DMS79 treated with DMSO at 0.1 percent for 48 hours (cell line): Measurements from ENCODE around the gene TBC1D3I.
"Not testable (repeated sequence)": the region's sequence is repeated elsewhere in the genome, so short reads cannot be mapped to it uniquely, and the experiment has no call there.

ENCODE experiments used
- DNase-seq: peaks from one replicate; lab custom pipeline; 2025; lab: John Stamatoyannopoulos, UW

TBC1D3I gene

DNA sequence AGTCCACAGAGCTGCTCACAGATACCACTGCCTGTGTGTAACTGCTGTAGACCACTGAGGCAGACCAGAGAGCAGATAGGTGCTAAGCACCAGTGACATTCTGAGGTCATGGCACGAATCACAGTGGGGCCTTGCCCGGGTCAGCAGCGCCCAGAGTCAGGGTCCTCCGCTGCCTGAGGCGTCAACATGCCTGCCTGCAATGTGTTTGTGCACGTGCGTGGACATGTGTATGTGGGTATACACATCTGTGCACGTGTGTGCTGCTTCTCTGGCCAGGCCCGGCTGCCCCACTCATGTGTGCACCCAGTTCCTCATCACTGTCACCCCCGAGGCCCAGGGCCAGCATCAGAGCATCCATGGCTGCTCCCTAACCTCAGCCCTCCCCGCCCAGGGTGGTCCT lies at the start of gene TBC1D3I:
TSS of gene TBC1D3I (minus strand) at position 101 of the 400 bp plus-strand sequence. CDS start 1,585 bp downstream, outside the sequence.
- not testable (repeated sequence) for DNase-seq

DNA sequence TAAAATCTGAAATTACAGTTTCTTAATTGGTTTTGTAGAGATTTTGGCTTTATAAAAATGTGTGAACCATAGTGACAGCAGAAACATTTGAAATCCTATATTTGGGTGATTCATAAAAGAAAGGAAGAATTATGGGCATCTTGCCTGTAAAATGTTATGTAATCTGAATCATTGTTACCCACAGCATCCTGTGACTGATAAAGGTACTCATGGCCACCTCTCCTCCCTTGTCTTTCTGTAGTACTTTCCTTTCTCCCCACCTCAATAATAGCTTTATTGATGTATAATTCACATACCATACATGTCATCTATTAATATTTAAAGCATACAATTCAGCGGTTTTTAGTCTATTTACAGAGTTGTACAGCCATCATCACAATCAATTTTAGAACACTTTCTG lies 30.8 kb upstream of the TBC1D3I start:
- not testable (repeated sequence) for DNase-seq

DNA sequence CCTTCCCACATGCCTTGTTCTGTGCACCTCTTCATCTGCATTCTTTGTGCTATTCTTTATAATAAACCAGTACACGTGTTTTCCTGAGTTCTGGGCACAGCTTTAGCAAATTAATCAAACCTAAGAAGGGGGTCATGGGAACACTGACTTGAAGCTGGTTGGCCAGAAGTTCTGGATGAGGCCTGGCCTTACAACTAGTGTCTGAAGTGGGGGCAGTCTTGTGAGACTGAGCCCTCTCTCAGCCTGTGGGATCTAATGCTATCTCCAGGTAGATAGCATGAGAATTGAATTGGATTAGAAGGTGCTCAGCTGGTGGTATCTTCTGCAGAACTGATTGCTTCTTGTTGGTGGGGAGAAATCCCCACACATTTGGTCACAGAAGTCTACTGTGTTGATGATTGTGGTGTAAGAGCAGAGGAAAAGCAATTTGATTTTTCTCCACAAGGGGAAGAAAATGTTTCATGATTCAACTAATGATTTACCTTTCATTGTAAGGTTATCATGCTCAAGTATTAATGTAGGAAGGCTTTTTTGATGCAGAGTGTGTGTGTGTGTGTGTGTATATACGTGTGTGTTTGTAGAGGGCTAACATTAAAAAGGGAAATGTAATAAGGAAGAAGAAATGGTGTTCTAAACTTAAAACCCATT lies 25.7 kb upstream of the TBC1D3I start:
- not testable (repeated sequence) for DNase-seq

DNA sequence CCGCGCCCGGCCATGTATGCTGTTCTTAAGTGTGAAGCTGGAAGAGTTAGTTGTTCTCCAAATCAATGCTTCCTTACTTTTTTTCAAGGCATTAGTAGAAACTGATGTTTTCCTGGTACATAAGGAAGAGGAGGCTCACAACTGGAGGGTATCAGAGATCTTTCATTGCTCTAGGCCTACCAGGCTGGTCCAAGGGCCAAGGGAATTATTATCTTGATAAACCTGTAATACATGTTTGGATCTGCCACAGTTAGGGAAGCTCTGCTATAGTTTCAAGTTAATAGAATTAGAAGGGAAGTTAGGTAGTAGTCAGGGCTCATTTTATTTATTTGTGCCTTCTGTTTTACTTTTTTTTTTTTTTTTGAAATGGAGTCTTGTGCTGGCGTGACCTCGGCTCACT lies 19.8 kb upstream of the TBC1D3I start:
- DNase-seq: not testable (repeated sequence)

DNA sequence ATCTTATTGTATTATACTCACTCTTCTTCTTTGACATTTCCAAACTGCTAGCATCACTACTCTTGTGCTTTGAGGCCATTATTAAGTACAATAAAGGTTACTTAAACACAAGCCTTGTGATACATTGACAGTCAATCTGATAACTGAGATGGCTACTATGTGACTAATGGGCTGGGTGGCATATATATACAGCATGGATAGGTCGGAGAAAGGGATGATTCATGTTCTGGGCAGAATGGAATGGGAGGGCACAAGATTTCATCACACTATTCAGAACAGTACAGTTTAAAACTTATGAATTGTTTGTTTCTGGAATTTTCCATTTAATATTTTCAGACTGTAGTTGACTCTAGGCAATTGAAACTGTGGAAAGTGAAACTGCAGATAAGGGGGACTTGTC lies 18.9 kb upstream of the TBC1D3I start:
- not testable (repeated sequence) for DNase-seq

DNA sequence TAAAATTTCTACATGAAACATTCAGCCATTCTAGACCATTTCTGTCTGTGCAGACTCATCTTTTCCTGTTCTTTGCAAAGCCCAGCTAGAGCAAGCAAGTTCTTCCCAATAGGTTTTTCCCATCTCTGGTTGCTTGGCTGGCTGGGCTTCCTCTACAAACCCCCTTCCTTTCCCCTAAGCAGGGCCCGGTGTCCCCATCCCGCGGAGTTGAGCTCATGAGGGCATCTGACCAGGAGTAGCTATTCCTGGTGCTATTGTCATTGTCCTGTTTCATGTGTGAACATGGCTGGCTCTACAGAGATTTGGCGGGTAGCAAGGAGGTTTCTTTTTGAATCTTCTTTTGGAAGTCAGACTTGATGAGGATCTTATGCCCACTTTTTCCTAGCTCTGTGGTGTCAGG lies 22.3 kb downstream of the TBC1D3I start:
- DNase-seq: not testable (repeated sequence)

DNA sequence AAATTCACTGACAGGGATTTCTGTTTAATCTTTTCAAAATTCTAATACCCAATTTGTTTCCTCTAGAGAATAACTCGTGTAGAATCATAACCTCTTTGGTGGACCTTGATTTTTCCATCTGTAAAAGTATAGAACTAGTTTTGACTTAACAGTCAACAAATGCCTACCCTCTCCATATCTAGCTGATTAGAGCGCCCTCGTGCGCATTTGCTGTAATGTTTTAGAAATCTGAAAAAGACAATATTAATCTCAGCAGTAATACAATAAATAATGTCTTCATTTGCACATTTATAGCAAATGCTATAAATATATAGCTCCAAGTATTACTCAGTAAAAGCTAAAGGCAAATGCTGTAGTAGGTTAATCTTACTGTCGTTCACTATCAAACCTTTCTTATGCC lies 34.7 kb downstream of the TBC1D3I start:
- DNase-seq: not testable (repeated sequence)

DNA sequence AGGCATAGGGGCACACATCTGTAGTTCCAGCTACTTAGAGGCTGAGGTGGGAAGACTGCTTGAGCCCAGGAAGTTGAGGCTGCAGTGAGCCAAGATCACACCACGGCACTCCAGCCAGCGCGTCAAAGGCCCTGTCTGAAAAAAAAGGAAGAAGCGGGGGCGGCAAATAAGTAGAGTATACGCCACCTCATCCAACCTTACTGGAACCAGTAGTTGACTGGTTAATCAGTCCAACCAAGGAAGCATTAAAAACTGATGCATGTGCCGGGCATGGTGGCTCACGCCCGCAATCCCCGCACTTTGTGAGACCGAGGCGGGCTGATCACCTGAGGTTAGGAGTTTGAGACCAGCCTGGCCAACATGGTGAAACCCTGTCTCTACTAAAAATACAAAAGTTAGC lies 41.4 kb downstream of the TBC1D3I start:
- DNase-seq: not testable (repeated sequence)

DNA sequence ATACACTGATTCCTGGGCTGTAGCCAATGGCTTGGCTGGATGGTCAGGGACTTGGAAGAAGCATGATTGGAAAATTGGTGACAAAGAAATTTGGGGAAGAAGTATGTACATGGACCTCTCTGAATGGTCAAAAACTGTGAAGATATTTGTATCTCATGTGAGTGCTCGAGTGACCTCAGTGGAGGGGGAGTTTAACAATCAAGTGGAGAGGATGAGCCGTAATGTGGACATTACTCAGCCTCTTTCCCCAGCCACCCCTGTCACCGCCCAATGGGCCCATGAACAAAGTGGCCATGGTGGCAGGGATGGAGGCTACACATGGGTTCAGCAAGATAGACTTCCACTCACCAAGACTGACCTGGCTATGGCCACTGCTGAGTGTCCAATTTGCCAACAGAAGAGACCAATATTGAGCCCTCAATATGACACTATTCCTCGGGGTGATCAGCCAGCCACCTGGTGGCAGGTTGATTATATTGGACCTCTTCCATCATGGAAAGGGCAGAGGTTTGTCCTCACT lies 42.7 kb downstream of the TBC1D3I start:
- not testable (repeated sequence) for DNase-seq

DNA sequence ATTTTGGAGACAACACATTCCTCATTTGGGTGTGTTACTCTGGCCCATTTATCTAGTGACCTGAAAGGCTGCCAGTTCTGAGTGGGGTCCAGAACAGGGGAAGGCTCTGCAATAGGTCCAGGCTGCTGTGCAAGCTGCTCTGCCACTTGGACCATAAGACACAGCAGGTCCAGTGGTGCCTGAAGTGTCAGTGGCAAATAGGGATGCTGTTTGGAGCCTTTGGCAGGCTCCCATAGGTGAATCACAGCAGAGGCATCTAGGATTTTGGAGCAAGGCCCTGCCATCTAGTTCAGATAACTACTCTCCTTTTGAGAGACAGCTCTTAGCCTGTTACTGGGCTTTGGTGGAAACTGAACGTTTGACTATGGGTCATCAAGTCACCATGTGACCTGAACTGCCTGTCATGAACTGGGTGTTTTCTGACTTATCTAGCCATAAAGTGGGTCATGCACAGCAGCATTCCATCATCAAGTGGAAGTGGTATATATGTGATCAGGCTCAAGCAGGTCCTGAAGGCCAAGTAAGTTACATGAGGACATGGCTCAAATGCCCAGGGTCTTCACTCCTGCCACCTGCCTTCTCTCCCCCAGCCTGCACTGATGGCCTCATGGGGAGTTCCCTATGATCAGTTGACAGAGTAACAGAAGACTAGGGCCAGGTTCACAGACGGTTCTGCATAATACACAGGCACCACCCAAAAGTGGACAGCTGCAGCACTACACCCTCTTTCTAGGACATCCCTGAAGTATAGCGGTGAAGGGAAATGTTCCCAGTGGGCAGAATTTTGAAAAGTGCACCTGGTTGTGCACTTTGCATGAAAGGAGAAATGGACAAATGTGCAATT lies 43.4 kb downstream of the TBC1D3I start:
- not testable (repeated sequence) for DNase-seq

DNA sequence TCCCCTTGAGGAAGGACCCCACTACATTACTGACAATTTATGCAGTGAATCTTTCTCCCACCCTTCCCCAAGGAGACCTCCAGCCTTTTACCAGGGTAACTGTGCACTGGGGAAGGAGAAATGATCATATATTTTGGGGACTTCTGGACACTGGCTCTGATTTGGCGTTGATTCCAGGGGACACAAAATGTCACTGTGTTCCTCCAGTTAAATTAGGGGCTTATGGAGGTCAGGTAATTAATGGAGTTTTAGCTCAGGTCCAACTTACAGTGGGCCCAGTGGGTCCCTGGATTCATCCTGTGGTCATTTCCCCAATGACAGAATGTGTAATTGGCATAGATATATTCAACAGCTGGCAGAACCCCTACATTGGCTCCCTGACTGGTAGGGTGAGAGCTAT lies 44.8 kb downstream of the TBC1D3I start:
- DNase-seq: not testable (repeated sequence)

DNA sequence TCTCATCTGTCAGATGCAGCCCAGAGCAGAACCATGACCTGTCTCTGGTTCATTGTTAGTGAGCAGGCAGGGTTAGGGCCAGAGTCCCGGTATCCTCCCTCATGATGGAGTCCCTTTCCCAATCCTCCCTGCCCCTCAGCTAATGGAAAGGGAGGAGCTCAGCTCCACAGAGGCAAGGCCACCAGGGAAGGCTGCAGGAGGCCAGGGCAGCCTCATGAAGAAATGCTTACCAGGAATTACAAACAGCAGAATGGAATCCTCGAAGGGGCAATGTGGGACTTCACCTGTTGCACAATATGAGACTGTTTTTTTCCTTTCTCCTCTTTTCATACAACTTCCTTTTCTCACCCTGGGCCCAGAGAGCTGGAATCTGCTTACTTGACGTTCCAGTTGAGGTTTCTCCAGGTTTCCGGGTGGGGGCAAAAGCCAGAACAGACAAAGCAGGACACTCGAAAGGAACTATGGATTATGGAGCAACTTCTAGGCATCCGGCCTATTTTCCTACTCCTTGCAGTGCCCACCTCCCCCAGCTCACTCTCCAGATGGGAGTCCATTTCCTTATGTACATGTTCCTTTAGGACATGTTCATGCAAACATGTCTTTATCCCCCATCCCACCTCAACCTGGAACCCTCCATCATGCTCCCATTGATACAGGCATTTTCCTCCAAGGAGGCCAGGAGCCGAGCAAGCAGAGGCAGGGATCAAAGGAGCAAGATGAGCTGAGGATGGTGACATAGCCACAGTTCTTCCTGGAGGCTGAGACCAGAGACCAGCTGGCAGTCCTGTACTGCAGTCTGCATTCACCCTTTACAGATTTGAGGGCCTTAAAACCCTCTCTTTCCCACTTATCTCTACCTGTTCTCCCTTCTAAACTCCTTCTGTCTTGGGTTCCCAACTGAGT lies 48.7 kb downstream of the TBC1D3I start:
- not testable (repeated sequence) for DNase-seq

DNA sequence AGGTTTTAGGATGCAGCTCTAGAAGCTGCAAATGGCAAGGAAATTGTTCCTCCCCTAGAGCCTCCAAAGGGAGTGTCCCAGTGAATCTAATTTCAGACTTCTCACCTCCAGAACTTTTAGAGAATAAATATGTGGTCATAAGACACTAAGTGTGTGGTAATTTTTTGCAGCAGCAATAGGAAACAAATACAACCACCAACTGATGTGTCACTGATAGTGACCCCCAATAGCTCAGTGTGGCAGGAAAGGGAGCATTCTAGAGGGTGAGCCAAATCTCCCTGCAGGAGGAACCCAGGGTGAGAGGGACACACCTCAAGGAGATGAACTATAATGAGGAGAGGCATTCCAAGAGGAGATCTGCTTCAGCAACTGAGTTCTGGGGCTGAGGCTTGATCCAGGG lies 49.5 kb downstream of the TBC1D3I start:
- no peak for DNase-seq

DNA sequence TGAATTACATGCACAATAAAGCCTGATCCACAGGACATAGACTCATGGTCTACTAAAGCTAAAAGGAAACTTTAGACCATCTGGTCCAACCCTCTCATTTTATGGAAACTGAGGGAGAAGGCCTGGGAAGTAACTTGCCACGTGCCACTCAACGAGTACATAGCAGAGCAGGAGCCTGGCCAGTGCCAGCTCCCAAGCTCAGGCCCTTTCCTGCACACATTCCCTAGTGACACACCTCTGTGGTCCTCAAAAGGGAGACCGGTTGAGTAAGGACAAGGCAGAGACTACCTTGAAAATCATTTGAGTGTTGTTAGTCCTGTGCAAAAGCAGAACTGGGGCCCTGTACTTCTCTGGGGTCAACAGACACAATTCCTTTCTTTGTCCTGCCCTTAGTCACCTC lies 50.7 kb downstream of the TBC1D3I start:
- DNase-seq: no peak

DNA sequence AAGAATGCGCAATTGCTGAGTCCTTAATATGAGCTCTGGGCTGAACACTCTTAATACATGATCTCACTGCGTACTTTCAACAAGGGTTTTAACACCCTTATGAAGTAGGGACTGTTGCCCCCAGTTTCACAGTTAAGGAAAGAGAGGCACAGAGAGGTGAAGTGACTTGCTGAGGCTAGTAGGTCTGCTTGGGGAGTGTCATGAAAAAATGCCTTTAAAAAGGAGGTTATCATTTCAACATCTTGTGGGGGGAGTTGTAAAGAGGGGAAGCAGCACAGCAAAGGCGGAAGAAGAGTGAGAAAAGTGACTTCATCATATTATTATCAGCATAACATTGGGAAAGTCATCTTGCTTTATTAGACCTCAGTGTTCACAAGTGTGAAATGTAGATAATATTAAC lies 51.4 kb downstream of the TBC1D3I start:
- no peak for DNase-seq

DNA sequence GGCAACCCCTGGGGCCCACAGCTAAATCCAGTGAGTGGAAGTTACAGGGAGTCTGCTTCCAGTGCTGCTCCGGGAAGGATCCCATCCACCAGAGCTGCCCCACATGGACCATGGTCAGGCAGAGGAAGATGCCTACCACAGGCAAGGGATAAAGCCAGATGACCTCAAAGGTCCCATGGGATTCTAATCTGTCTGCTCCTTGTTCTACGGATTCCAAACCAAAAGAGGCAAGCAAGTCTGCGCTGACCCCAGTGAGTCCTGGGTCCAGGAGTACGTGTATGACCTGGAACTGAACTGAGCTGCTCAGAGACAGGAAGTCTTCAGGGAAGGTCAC lies 52.1 kb downstream of the TBC1D3I start:
- DNase-seq: no peak

DNA sequence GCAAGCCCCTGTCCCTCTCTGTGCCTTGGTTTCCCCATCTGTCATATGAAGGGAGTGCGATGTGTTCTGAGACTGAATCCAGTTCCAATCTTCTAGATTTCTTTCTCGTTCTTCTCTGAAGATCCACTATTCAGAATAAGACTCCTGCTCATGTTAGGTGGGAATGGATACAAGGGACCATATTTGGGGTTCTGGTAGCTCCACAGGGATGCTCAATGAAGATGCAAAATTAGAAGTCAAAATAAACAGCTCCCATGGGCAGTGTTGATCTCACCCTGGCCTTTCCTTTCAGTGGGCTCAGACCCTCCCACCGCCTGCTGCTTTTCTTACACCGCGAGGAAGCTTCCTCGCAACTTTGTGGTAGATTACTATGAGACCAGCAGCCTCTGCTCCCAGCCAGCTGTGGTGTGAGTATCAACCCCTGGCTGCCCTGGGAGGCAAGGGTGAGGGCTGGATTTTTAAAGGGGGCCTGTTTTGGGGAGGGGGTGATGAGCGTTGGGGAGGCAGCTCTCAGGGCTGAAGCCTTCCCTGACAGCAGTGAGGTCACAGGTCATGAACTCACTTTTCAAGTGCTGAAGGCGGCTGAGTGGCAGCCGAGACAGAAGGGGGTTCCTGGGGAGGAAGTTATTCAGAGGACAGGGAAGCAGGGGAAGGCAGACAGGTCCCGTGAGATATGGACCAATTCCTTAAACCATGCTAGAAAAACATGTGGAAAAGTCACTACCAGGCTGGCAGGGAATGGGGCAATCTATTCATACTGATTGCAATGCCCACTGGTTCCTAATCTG lies 52.7 kb downstream of the TBC1D3I start:
- DNase-seq: not testable (repeated sequence)

DNA sequence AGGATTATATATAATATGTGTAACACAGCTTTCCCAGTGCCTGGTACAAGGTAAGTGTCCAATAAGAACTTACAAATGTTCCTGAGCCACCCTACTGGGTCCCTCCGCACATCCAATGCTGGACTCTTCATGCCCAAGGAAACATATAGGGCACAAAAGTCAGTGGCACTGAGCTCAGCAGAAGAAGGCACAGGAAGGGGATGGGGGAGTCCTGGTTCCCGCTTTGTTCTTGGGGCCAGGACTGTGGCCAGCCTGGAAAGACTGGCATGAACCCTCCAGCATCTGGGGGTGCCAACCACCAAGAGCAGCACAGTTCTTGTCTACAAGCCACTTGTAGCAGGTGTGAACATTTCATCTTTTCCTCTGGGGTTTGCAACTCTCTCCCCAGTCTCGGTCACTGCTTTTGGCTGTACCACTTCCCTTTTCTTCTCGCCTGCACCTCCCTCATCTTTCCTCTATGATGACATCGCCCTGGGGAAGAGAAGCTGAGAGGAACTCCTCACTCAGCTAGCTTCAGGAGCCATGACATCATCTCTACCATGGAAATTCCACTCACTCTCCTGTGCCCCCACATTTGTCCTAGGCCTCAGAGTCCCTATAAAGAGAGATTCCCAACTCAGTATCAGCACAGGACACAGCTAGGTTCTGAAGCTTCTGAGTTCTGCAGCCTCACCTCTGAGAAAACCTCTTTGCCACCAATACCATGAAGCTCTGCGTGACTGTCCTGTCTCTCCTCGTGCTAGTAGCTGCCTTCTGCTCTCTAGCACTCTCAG lies 53.7 kb downstream of the TBC1D3I start, which contains the start of gene CCL4L2:
TSS of gene CCL4L2 (plus strand) at position 625 of the 773 bp plus-strand sequence.
- not testable (repeated sequence) for DNase-seq

DNA sequence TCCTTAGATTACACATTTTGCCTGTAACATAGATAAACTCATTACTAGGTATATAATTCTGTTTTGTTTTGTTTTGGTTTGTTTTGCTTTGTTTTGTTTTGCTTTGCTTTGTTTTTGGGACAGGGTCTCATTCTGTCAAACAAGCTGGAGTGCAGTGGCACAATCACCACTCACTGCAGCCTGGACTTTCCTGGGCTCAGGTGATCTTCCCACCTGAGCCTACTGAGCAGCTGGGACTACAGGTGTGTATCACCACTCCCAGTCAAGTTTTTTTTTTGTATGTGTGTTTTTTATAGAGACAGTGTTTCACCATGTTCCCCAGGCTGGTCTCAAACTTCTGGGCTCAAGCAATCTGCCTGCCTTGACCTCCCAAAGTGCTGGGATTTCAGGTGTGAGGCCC lies 54.8 kb downstream of the TBC1D3I start:
- no peak for DNase-seq

DNA sequence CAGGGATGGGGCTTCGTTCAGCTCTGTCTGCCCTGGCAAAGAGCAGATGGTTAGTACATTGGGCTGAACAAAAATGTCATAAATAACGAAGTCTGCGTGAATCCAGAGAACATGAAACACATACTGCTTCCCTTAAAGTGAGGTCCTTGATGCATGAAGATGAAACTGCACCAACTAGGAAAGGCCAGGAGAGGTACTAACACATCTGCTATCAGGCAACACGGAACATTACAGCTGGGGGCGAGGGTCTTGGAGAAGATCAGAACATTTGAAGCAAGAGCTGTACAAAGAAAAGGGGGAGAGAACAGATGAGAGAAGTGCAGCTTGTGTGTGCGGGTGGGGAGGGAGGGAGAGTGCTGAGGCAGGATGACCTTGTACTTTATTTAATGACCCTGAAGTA lies 57.0 kb downstream of the TBC1D3I start:
- not testable (repeated sequence) for DNase-seq

DNA sequence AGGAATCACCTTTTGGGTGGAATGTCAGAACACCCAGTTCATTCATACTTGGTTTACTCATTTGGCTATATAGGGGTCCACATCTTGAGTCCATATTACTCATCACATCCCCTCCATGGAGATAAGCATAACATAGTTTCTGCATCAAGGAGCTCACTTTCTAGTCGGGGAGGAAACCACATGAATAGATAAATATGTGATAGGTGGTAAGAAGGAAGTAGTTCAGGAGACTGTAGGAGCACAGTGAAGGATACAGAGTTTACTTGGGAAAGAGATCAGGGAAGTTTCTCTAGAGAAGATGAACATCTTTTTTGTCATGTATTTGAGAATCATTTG lies 57.9 kb downstream of the TBC1D3I start:
- DNase-seq: not testable (repeated sequence)
